LHCN-M2 (cell line): ENCODE results near the gene MED14. TPM values are rescaled to one million over a fixed set of nuclear protein-coding genes. Genes with fewer than 3 reads are reported as not detected.
A peak's percentile ranks its signal among the peaks of the same experiment; 100 is the strongest.

Experiments used
- DNase-seq: peaks from one replicate; pipeline ENCODE4 v3.0.0-alpha.2; 2012; ENCODE audit warnings: low read depth
- total RNA-seq: library from RNA; depleted of rRNA; stranded (reverse); fragments of >200 nt; gene quantifications from 2 replicates; pipeline ENCODE4 v1.2.3, GENCODE V29; 2014

The MED14 gene
- total RNA-seq, 1 experiment from 2014 or later: 18.9 TPM

DNA sequence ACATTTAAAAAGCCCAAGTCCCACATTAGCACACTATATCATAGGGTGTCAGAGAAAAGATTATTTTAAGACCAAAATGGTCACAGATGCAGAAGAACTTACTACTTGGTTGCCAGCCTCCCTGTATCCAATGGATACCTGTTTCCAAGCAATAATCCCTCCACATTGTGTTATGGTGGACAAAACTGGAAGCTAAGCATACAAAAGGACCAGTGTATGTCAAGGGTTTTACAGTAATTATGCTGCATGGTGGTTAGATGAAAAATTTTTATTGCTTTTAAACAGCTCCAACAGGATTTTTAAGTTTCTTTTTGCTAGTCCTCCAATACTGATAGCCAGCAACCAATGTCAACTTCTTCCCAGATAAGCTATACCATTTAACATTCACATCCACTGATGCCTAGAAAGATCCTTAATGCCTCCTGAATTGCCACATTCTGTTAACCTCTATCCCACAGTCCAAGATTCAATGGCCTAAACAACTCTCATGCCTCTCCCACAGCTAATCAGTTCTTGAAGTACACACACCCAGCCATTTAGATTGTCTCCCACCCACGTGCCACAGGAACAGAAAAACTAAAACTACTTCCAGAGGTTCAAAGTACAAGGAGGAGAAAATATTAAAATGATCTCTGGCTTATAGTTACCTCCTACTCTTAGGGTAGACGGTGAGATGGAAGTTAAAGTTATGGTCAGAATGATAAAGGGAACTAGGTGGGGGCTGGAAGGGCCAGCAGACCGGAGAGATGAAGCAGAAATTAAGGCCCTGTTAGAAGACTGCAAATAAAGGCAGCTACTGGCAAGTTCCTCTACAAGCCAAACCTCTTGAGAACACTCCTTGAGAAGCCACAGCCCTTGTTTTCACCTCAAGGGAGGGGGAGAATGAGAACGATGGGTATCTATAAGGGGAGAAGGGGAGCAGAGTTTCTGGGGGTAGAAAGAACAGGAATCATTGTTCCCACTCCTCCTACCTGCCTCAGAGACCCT, 5.5 kb downstream of the MED14 start:
- no peak for DNase-seq

- DNase-seq: peak; percentile 58
Measured at GRCh38 chrX:40727581-40728252, 7.6 kb downstream of the MED14 start.

GRCh38 chrX:40727093-40727492, 8.2 kb downstream of the MED14 start:
- DNase-seq: no peak

DNA sequence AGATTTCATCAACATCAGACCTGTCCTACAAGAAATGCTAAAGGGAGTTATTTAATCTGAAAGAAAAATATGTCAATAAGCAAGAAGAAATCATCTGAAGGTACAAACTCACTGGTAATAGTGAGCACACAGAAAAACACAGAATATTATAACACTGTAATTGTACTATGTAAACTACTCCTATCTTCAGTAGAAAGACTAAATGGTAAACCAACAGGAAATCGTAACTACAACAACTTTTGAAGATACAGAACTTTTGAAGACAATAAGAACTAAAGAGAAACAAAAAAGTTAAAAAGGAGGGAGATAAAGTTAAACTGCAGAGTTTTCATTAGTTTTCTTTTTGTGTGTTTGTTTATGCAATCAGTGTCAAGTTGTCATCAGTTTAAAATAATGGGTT, 12.4 kb downstream of the MED14 start:
- no peak for DNase-seq

DNA sequence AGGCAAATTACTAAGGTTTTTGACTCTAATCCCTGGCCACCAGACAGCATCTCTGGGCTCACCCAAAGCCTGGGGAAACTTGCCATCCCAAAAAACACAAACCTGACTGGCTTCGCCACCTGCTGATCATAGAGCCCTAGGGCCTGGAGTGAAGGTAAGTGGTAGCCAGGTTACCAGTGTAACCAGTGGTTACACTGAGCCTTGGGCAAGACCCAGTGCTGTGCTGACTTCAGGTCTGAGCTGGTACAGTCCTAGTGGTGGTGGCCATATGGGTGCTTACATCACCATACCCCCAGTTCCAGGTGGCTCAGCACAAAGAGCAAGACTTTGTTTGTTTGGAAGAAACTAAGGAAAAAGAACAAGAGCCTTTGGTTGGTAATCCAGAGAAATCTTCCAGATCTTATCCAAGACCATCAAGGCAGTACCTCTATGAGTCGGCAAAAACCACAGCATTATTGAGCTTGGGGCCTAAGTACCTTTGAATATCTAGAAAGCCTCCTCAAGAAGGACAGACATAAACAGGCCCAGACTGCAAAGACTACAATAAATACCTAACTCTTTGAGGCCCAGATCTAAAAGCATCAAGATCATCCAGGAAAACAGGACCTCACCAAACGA, 13.7 kb downstream of the MED14 start:
- no peak for DNase-seq

DNA sequence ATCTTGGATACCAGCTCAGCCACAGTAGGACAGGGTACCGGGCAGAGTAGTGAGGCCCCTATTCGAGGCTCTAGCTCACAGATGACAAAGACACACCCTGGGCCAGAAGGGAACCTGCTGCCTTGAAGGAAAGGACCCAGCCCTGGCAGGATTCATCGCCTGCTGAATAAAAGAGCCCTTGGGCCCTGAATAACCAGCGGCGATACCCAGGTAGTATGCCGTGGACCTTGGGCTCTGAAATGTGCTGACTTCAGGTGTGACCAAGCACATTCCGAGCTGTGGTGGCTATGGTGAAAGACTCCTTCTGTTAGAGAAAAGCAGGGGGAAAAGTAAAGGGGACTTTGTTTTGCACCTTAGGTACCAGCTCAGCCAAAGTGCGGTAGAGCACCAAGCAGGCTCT, 14.6 kb downstream of the MED14 start:
- no peak for DNase-seq

- no peak for DNase-seq
Measured at GRCh38 chrX:40720339-40720738, 15.0 kb downstream of the MED14 start.

DNA sequence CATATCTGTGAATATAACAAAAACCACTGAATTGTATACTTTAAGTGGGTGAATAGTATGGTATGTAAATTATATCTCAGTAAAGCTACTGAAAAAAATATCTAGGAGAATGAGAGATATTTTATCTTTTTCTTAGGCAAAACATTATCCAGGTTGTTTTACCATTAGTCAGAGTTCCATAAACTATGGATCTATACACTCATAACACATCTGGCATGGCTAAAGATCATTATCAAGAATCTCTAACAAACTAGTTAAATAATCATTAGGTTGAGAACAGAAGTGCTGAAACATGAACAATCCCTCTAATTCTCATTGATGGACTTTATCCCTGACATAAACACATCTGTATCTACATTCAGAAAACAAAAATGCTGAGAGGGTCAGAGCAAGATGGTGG, 15.6 kb downstream of the MED14 start:
- no peak for DNase-seq

DNA sequence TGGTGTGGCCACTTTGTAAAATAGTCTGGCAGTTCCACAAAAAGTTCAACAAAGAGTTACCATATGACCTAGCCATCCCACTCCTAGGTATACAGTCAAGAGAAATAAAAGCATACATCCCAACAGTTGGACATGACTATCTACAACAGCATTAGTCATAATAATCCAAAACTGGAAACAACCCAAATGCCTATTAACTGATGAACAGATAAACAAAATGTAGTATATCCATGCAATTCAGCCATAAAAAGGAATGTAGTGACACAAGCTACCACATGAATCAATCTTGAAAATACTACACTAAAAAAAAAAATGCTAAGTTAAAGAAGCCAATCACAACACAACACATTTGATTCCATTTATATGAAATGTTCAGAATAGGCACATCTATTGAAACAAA, 16.1 kb downstream of the MED14 start:
- peak; percentile 48 for DNase-seq

DNA sequence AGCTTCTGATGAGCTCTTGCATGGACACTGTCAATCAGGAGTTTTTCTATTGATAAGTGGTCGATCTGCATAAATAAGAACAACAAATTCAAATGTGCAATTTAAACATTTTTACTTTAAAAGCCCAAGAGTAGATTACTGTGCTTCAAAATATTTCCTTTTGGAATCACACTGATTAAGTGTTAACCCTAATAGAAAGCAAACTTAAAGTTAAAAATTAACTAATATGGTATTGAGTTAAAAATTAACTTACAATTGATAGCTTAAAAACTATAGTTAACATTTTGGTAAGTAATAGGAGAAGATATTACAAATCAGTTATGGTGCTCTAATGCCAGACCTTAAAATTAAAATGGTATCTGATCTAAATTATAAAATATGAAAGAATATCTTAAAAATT, 25.9 kb downstream of the MED14 start:
- no peak for DNase-seq

GRCh38 chrX:40705658-40706312, 29.6 kb downstream of the MED14 start:
- no peak for DNase-seq

- no peak for DNase-seq
Measured at GRCh38 chrX:40700640-40701342, 34.6 kb downstream of the MED14 start.

GRCh38 chrX:40698851-40699250, 36.5 kb downstream of the MED14 start:
- no peak for DNase-seq

DNA sequence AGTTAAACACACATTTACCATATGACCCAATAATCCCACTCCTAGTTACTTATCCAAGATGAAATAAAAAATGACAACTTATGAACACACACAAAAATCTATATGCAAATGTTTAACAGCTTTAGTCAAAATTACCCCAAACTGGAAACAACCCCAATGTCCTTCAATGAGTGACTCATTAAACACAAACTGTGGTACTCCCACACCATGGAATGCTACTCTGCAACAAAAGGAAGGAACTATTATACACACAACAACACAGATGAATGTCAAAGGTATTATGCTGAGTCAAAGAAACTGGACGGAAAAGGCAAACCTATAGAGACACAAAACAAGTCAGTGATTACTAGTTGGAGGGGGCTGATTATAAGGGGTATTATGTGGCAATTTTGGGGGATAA, 40.5 kb downstream of the MED14 start:
- DNase-seq: peak; percentile 2

DNA sequence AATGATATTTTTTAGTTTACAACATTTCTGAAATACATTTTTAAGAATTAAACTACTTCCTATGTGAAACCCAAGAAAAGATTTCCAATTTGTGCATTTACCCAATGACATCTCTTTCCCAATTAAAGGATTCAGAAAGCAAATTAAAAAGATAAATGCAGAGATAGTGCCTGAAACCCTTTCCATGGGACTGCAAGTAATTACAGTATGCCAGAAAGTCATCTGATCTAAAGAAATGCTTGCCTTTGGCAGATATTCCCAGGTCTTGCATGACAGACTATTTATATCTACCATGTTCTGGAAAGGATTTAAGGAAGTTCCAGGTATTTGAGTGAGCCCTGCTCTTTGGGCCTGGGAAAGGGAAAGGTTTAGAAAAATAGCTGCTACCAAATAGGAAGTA, 46.4 kb downstream of the MED14 start:
- no peak for DNase-seq

- DNase-seq: no peak
Measured at GRCh38 chrX:40687169-40687568, 48.2 kb downstream of the MED14 start.

- no peak for DNase-seq
Measured at GRCh38 chrX:40685362-40685918, 49.9 kb downstream of the MED14 start.

DNA sequence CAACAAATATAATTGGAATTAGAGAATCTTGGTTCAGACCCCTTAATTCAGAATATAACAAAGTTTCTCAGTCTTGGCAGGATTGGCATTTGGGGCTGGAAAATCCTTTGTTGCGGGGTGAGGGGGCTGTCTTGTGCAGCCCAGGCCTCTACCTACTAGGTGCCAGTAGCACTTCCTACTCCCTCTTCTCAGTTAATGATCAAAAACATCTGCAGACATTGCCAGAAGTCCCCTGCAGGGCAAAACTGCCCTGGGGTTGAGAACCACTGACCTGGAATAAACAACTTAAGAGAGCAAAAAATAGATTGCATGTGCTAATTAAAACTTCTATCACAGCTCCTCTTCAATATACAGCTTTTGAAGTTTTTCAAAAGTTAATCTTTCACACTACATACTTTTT, 51.2 kb downstream of the MED14 start:
- DNase-seq: no peak

GRCh38 chrX:40683245-40683644, 52.1 kb downstream of the MED14 start:
- no peak for DNase-seq

- DNase-seq: no peak
Measured at GRCh38 chrX:40671126-40671525, 64.2 kb downstream of the MED14 start.
